GM23248 (cell line): ENCODE measurements around the gene CDKN2AIP.

Experiments used
- EZH2 ChIP-seq: fragments of 200-600 bp; sonication (generic); IDR thresholded peaks from 2 replicates; pipeline ENCODE4 v1.6.1; 2018; ENCODE audit warnings: antibody characterized with exemption, mild to moderate bottlenecking; ENCODE audit not compliant: insufficient read depth, poor library complexity, severe bottlenecking
- EZH2phosphoT487 ChIP-seq: fragments of 200-600 bp; sonication (generic); IDR thresholded peaks from 2 replicates; pipeline ENCODE4 v1.6.1; 2018; ENCODE audit warnings: antibody characterized with exemption, moderate library complexity, mild to moderate bottlenecking, low read depth; ENCODE audit not compliant: insufficient read depth

DNA sequence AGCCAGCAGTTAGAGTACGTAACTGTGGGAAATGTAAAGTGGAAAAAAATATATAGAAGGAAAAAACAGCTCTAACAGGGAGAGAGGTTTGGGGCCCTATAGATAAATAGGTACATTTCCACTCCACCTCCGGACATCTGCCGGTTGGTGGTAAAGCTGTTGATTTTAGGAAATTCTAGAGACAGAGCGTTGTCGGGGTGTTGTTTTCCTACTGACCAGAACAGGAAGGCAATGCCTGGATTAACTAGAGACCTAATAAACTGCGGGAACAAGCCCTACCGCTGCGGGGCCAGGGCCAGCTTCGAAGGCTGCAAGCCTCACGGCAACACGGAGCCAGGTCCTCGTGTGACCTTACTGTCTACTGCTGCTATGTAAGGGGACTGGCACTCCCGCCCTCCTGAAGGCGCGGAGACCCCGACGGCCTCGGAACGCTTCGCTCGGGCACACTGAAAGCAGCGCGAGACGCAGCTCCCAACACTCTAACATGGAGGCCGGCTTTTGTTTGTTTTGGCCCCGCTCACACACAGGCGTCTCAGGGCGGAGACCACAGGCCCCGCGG is 702 bp upstream of the CDKN2AIP start:
- TF ChIP-seq EZH2 (no peak), EZH2phosphoT487 (no peak)
